ENCODE results near the gene POLR1C. TPM values are rescaled to one million over a fixed set of nuclear protein-coding genes. Genes with fewer than 3 reads are reported as not detected.
"Not testable (repeated sequence)": the region's sequence is repeated elsewhere in the genome, so short reads cannot be mapped to it uniquely, and the experiment has no call there.

The POLR1C gene
- total RNA-seq, 1 donor from 2014 or later: 30.7 TPM

DNA sequence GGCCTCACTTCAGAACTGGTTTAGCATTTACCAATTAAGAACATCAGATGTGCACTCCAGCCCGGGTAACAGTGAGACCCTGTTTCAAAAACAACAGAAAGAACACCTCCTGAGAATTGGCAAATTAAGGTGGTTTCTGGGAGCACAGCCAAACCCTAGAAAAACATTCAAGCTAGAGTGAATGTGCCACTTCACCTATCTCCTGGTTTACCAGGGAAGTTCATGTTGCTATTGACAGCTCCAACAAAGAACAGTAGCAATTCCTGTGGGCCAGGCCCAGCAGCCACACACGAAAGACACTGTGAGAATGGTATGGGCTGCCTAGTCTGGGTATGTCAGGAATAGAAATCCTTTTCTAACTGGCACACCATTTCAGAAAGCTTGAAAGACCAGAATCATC, 4.9 kb downstream of the POLR1C start:
- H3K9me3 Mint-ChIP-seq (ENCODE audit: unreplicated experiment): no peaks in the 10 kb centered on the region
- no peak overlapping the region for H3K4me3 Mint-ChIP-seq (ENCODE audit: unreplicated experiment)
- TF ChIP-seq, protein P1, sequence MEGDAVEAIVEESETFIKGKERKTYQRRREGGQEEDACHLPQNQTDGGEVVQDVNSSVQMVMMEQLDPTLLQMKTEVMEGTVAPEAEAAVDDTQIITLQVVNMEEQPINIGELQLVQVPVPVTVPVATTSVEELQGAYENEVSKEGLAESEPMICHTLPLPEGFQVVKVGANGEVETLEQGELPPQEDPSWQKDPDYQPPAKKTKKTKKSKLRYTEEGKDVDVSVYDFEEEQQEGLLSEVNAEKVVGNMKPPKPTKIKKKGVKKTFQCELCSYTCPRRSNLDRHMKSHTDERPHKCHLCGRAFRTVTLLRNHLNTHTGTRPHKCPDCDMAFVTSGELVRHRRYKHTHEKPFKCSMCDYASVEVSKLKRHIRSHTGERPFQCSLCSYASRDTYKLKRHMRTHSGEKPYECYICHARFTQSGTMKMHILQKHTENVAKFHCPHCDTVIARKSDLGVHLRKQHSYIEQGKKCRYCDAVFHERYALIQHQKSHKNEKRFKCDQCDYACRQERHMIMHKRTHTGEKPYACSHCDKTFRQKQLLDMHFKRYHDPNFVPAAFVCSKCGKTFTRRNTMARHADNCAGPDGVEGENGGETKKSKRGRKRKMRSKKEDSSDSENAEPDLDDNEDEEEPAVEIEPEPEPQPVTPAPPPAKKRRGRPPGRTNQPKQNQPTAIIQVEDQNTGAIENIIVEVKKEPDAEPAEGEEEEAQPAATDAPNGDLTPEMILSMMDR (IDR thresholded peaks at IDR 0.05; ENCODE audit: unreplicated experiment): no peak
- H3K4me1 Mint-ChIP-seq (ENCODE audit: unreplicated experiment): no peaks in the 10 kb centered on the region
- no peak for DNase-seq (ENCODE audit: low spot score)
- peaks cover 2% of the 10 kb centered on the region for H3K27me3 Mint-ChIP-seq (ENCODE audit: unreplicated experiment)
- peaks cover 23% of the 10 kb centered on the region for H3K36me3 Mint-ChIP-seq (ENCODE audit: low read depth, unreplicated experiment)
- H3K27ac Mint-ChIP-seq (ENCODE audit: unreplicated experiment): no peak overlapping the region

DNA sequence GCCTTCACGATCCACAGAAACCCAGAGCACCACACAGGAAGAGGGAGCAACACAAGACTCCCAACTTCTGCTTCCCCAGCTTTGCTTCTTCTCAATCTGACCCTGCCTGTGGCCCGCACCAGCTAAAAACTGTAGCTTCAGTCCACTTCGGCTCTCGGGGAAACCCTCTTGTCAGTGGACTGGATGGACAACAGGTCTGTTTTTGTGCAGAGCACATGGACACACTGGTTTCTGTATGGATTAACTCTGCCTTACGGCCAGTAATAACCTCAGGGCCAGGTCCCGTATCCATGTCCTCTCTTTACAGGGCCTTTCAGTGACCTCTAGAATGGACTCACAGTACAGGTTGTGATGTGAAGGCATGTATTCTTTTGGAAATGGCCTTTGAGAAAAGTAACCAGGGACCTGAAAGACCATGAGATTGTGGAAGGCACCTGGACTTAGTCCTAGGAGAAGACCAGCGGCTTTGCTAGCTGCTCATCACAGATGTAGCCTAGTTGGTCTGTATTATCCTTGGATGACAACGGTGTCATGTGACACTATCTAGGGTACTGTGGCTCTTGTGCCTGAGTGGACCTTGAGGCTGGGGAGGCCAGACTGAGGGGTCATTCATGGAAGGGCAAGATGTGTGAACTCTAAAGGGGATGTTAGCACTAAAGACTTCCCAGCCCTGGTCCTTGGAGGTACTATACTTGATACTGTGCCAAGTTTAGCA, 5.8 kb downstream of the POLR1C start:
- H3K9me3 Mint-ChIP-seq (ENCODE audit: unreplicated experiment): no peaks in the 10 kb centered on the region
- no peak for DNase-seq (ENCODE audit: low spot score)
- H3K4me1 Mint-ChIP-seq (ENCODE audit: unreplicated experiment): no peaks in the 10 kb centered on the region
- TF ChIP-seq, protein P1 (IDR thresholded peaks at IDR 0.05; ENCODE audit: unreplicated experiment): no peak
- H3K27ac Mint-ChIP-seq (ENCODE audit: unreplicated experiment): no peak overlapping the region
- H3K4me3 Mint-ChIP-seq (ENCODE audit: unreplicated experiment): no peak overlapping the region
- H3K27me3 Mint-ChIP-seq (ENCODE audit: unreplicated experiment): peaks cover 2% of the 10 kb centered on the region
- peaks cover 29% of the 10 kb centered on the region for H3K36me3 Mint-ChIP-seq (ENCODE audit: low read depth, unreplicated experiment)

DNA sequence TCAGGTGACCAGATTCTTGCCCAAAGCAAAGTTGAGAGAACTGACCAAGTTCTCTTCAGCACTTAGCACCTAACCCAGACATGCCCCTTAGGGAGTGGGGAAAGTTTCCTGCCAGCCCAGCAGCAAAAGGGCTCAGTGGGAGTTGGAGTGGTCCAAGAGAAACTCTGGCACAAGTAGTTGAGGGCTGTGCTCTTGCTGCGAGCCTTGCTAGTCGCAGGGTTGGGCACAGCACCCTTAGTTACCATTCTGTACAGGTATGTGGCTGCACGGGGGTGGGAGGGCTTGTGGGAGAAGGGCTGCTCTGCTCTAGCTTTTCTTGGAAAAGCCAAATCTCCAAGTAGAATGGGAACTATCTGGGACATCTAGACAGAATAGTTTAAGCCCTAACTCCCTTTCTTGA, 6.4 kb downstream of the POLR1C start:
- Mint-ChIP-seq H3K27ac (ENCODE audit: unreplicated experiment) (no peak overlapping the region), H3K4me1 (ENCODE audit: unreplicated experiment) (no peaks in the 10 kb centered on the region), H3K36me3 (ENCODE audit: low read depth, unreplicated experiment) (peaks cover 30% of the 10 kb centered on the region), H3K27me3 (ENCODE audit: unreplicated experiment) (peaks cover 2% of the 10 kb centered on the region), H3K4me3 (ENCODE audit: unreplicated experiment) (no peak overlapping the region), H3K9me3 (ENCODE audit: unreplicated experiment) (no peaks in the 10 kb centered on the region)
- TF ChIP-seq, protein P1 (IDR thresholded peaks at IDR 0.05; ENCODE audit: unreplicated experiment): no peak
- DNase-seq (ENCODE audit: low spot score): no peak

DNA sequence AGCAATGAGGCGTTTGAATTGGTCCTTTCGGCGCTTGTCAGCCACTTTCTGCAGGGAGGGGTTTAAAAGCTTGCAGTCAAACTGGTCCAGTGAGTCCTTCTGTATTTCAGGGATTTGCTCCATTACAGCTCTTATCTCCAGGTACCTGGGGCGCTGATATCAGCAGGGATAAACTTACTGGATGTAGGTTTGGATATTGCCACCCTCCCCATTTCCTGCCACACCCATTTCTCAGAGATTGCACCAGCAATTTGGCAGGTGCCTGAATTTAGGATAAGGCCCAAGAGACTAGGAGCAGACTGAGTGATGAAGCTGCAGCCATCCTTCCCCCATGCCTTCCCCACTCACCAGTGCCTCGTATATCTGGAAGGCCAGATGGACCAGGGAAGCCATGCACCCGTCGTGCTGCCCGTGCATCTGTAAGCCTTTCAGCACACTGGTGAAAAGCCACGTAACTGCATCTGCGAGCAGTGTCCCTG, 7.6 kb downstream of the POLR1C start:
- no peaks in the 10 kb centered on the region for H3K4me1 Mint-ChIP-seq (ENCODE audit: unreplicated experiment)
- DNase-seq (ENCODE audit: low spot score): no peak
- TF ChIP-seq, protein P1 (IDR thresholded peaks at IDR 0.05; ENCODE audit: unreplicated experiment): no peak
- H3K4me3 Mint-ChIP-seq (ENCODE audit: unreplicated experiment): no peak overlapping the region
- peaks cover 2% of the 10 kb centered on the region for H3K27me3 Mint-ChIP-seq (ENCODE audit: unreplicated experiment)
- peaks cover 30% of the 10 kb centered on the region for H3K36me3 Mint-ChIP-seq (ENCODE audit: low read depth, unreplicated experiment)
- no peak overlapping the region for H3K27ac Mint-ChIP-seq (ENCODE audit: unreplicated experiment)
- no peaks in the 10 kb centered on the region for H3K9me3 Mint-ChIP-seq (ENCODE audit: unreplicated experiment)

DNA sequence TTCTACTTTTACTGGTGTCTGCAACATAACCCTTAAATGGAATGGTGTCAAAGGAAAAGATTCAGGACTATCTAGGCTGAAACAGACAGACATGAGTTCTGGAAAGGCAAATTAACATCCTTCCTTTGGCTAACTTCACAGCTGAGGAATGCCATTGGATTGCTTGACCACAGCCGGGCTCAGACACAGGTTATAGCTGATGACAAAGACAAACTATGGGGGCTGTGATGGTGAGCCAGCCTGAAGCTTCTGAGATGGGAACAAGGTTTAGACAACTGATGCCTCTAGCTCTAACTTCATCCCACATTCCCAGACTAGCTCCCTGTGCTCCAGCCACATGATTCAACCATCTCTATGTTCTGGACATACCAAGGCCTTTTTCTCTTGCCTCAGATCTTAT, 15.3 kb downstream of the POLR1C start:
- no peaks in the 10 kb centered on the region for H3K9me3 Mint-ChIP-seq (ENCODE audit: unreplicated experiment)
- H3K27ac Mint-ChIP-seq (ENCODE audit: unreplicated experiment): no peak overlapping the region
- peaks cover 7% of the 10 kb centered on the region for H3K36me3 Mint-ChIP-seq (ENCODE audit: low read depth, unreplicated experiment)
- TF ChIP-seq, protein P1 (IDR thresholded peaks at IDR 0.05; ENCODE audit: unreplicated experiment): no peak
- no peak for DNase-seq (ENCODE audit: low spot score)
- H3K4me1 Mint-ChIP-seq (ENCODE audit: unreplicated experiment): no peaks in the 10 kb centered on the region
- H3K4me3 Mint-ChIP-seq (ENCODE audit: unreplicated experiment): no peak overlapping the region
- no peaks in the 10 kb centered on the region for H3K27me3 Mint-ChIP-seq (ENCODE audit: unreplicated experiment)

DNA sequence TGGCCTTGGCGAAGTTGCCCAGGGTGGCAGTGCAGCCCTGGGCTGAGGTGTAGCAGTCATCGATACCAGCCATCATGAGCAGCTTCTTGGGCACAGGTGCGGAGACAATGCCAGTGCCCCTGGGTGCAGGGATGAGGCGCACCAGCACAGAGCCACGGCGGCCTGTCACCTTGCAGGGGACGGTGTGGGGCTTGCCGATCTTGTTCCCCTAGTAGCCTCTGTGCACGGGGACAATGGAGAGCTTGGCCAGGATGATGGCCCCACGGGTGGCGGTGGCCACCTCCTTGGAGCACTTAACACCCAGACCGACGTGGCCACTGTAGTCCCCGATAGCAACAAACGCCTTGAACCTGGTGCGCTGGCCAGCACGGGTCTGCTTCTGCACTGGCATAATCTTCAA, 22.1 kb downstream of the POLR1C start:
- not testable (repeated sequence) for H3K4me3 Mint-ChIP-seq (ENCODE audit: unreplicated experiment); DNase-seq (ENCODE audit: low spot score); H3K9me3 Mint-ChIP-seq (ENCODE audit: unreplicated experiment); H3K4me1 Mint-ChIP-seq (ENCODE audit: unreplicated experiment); H3K27ac Mint-ChIP-seq (ENCODE audit: unreplicated experiment); H3K27me3 Mint-ChIP-seq (ENCODE audit: unreplicated experiment)
- peaks cover 10% of the 10 kb centered on the region for H3K36me3 Mint-ChIP-seq (ENCODE audit: low read depth, unreplicated experiment)

DNA sequence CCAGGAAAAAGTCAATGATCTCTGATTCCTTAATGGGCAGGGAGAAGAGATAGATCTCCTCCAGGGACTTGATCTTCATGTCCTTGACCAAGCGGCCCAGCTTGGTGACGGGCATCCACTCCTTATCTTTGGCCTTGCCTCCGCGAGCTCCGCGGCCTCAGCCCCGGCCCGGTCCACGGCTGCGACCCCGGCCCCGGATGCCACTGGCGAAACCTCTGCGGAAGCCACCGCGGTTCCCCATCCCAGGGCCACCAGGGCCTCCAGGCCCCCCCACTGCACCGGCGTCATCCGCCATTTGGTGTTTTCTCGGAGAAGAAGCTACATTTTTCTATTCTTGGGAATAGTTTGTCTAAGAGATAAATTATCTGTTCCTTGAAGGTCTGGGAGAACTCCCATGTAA, 22.5 kb downstream of the POLR1C start:
- peaks cover 10% of the 10 kb centered on the region for H3K36me3 Mint-ChIP-seq (ENCODE audit: low read depth, unreplicated experiment)
- not testable (repeated sequence) for DNase-seq (ENCODE audit: low spot score); H3K4me3 Mint-ChIP-seq (ENCODE audit: unreplicated experiment)

More for the DNA sequence above, 22.5 kb downstream of the POLR1C start:
- H3K27me3 Mint-ChIP-seq (ENCODE audit: unreplicated experiment); H3K4me1 Mint-ChIP-seq (ENCODE audit: unreplicated experiment); H3K9me3 Mint-ChIP-seq (ENCODE audit: unreplicated experiment); H3K27ac Mint-ChIP-seq (ENCODE audit: unreplicated experiment): not testable (repeated sequence)
